HG02852 (cell line): ENCODE results near the gene SNPH.
"Not testable (repeated sequence)": the region's sequence is repeated elsewhere in the genome, so short reads cannot be mapped to it uniquely, and the experiment has no call there.

Experiments
- ATAC-seq: cut with Tn5 transposase; IDR thresholded peaks from one replicate; pipeline ENCODE4 v1.9.1; 2021; ENCODE audit warnings: mild to moderate bottlenecking, moderate library complexity; ENCODE audit not compliant: unreplicated experiment

The SNPH gene

GRCh38 chr20:1266167-1266973, at the start of gene SNPH:
Gene SNPH (plus strand): TSS chr20:1266294. CDS start chr20:1296240, 29,946 bp downstream.
- no peak for ATAC-seq

- not testable (repeated sequence) for ATAC-seq
Measured at GRCh38 chr20:1216527-1217427, 49.3 kb upstream of the SNPH start.

GRCh38 chr20:1222750-1223149, 43.3 kb upstream of the SNPH start:
- ATAC-seq: not testable (repeated sequence)

GRCh38 chr20:1224205-1224890, 41.7 kb upstream of the SNPH start:
- no peak for ATAC-seq

GRCh38 chr20:1225263-1225782, 40.8 kb upstream of the SNPH start:
- no peak for ATAC-seq

- ATAC-seq: no peak
Measured at GRCh38 chr20:1225783-1226654, 40.1 kb upstream of the SNPH start, which contains the start of gene RAD21L1. Gene RAD21L1 (plus strand): TSS chr20:1226044. CDS start chr20:1228454, 2,410 bp downstream.

- no peak for ATAC-seq
Measured at GRCh38 chr20:1229541-1229940, 36.6 kb upstream of the SNPH start.

- ATAC-seq: no peak
Measured at GRCh38 chr20:1232286-1233111, 33.6 kb upstream of the SNPH start.

GRCh38 chr20:1240549-1240948, 25.5 kb upstream of the SNPH start:
- no peak for ATAC-seq

- no peak for ATAC-seq
Measured at GRCh38 chr20:1241456-1241855, 24.6 kb upstream of the SNPH start.

GRCh38 chr20:1242099-1242498, 24.0 kb upstream of the SNPH start:
- ATAC-seq: no peak

- ATAC-seq: no peak
Measured at GRCh38 chr20:1242530-1242929, 23.6 kb upstream of the SNPH start.

GRCh38 chr20:1245578-1245977, 20.5 kb upstream of the SNPH start:
- no peak for ATAC-seq

GRCh38 chr20:1247689-1248088, 18.4 kb upstream of the SNPH start:
- ATAC-seq: no peak

GRCh38 chr20:1250282-1250681, 15.8 kb upstream of the SNPH start:
- ATAC-seq: not testable (repeated sequence)

GRCh38 chr20:1252416-1252815, 13.7 kb upstream of the SNPH start:
- ATAC-seq: no peak

- no peak for ATAC-seq
Measured at GRCh38 chr20:1254254-1254653, 11.8 kb upstream of the SNPH start.

GRCh38 chr20:1255675-1256074, 10.4 kb upstream of the SNPH start:
- no peak for ATAC-seq

GRCh38 chr20:1263853-1264252, 2.2 kb upstream of the SNPH start:
- ATAC-seq: no peak
